ENCODE data around the gene OR10H5.
"Not testable (repeated sequence)": the region's sequence is repeated elsewhere in the genome, so short reads cannot be mapped to it uniquely, and the experiment has no call there.

GRCh38 chr19:15834232-15834631 lies 46.8 kb downstream of the OR10H5 start:
- not testable (repeated sequence) for TF ChIP-seq TEAD4 (CRISPR knock-in tag; IDR thresholded peaks at IDR 0.05); PREB (CRISPR knock-in tag; IDR thresholded peaks at IDR 0.05; ENCODE audit: borderline replicate concordance); CTCF (IDR thresholded peaks at IDR 0.05); E2F5 (CRISPR knock-in tag; IDR thresholded peaks at IDR 0.05); JUN (CRISPR knock-in tag; IDR thresholded peaks at IDR 0.05); JAZF1 (CRISPR knock-in tag; IDR thresholded peaks at IDR 0.05); FOXJ3 (CRISPR knock-in tag; IDR thresholded peaks at IDR 0.05; ENCODE audit: borderline replicate concordance); USF1 (CRISPR knock-in tag; IDR thresholded peaks at IDR 0.05); NFE2L1 (CRISPR knock-in tag; IDR thresholded peaks at IDR 0.05); AR (CRISPR knock-in tag; IDR thresholded peaks at IDR 0.05); E2F1 (CRISPR knock-in tag; IDR thresholded peaks at IDR 0.05); FOXP1 (CRISPR knock-in tag; IDR thresholded peaks at IDR 0.05; ENCODE audit: borderline replicate concordance); ZSCAN18 (CRISPR knock-in tag; IDR thresholded peaks at IDR 0.05); ZNF219 (CRISPR knock-in tag; IDR thresholded peaks at IDR 0.05; ENCODE audit: borderline replicate concordance)
